MM.1S (cell line): ENCODE results near the gene IQCM.

Source experiments
- CTCF ChIP-seq: fragments of 300-600 bp; sonication (generic); IDR thresholded peaks from 2 replicates; pipeline ENCODE4 v1.5.1; 2016; ENCODE audit warnings: antibody characterized with exemption, low read length, mixed read lengths
- EZH2 ChIP-seq: fragments of 300-600 bp; sonication (generic); optimal IDR thresholded peaks from 2 replicates; pipeline ENCODE3; 2017; ENCODE audit warnings: low read depth, mild to moderate bottlenecking, antibody characterized with exemption, low read length, mixed read lengths
- EZH2phosphoT487 ChIP-seq: fragments of 300-600 bp; sonication (generic); IDR thresholded peaks from 2 replicates; pipeline ENCODE4 v1.6.1; 2018; ENCODE audit warnings: antibody characterized with exemption, low read length

GRCh38 chr4:149727663-149728062, 88.0 kb downstream of the IQCM start:
- TF ChIP-seq CTCF (no peak), EZH2 (no peak), EZH2phosphoT487 (no peak)
